HG03432 (cell line): ENCODE measurements around the gene SIX3.

ENCODE experiments used
- ATAC-seq: cut with Tn5 transposase; IDR thresholded peaks from one replicate; pipeline ENCODE4 v1.9.1; 2021; ENCODE audit warnings: mild to moderate bottlenecking, moderate library complexity; ENCODE audit not compliant: unreplicated experiment

Gene SIX3

DNA sequence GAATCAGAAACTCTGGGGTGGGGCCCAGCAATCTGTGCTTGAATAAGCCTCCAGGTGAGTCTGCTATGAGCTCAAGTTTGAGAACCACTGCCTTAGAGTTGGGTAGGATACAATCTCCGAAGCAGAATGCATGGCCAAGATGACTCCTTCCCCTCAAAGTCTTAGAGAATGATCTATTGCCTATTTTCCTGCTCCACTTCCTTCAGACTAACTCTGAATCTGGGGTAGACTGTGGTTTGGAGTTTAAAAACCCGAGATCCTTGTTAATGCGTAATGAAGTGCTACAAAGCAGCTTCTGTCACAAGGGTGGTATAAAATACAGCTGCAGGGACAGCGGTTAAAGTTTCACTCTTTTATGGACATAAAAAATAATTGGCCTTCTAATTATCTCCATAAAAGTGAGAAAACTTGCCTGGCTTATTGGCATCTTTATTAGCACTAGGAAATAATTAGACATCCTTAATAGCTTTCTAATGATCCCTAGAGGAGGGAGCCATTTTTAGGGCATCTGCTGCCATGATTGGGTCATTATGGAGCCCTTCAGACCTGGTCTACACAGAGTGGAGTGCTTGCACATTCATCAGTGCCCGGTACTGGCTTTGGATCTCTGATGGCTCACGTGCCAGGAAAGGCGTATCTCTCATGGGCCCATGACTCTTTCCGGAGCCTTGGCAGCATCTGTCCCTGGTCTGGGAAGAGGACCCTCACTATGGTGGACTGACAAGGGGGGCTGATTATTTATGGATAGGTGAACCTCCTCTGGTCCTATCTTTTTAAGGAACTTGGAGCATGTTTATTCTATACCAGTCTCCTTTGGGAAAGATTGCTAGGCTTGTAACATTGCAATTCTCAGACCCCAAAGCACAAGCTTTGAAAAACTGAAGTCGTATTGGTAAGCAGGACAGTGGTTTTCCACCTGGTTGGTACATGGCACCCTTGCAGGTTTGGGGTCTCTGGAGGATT, 39.5 kb downstream of the SIX3 start:
- ATAC-seq, result no peak

DNA sequence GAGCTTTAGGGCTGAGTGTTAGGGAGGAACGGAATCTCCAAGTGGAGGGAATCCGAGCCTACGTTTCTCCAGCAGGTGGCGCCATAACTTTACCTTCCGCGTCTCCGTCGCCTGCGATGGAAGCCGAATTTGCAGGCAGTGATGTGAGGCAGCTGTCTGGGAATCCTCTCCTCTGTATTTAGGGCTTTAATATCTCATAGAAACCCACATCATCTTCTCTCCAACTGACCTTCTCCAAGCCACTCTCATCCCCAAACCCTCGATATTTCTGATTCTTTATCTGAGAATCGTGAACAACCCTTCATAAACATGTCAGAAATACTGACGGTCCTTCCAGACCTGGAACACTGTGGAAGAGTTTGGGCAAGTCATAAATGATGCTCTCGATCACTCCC, 40.2 kb downstream of the SIX3 start:
- no peak for ATAC-seq

DNA sequence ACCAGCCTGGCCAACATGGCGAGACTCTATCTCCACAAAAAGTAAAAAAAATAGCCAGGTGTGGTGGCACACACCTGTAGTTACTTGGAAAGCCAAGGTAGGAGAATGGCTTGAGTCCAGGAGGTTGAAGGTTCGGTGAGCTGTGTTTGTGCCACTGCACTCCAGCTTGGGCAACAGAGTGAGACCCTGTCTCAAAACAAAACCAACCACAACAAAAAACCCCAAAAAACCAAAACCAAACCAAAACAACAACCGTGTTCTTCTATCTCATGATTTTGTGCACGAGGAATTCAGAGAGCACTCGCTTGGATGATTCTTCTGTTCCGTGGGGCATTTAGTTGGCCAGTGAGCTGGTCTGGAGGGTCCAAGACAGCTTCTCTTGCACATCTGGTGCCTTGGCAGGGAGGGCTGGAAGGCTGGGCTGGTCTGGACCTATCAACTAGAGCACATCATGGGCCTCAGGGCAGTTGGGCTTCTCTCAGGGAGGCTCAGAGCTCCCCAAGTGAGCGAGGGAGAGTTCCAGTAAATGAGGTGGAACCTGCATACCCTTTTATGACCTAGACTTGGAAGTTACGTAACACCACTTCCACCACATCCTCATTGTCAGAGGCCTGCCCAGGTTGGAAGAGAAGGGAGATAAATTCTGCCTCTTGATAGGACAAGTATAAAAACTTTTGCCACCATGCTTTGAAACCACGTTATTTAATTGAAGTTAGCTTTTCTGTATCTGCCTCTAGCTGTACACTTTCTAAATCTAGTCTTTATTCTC, 42.5 kb downstream of the SIX3 start:
- ATAC-seq, result no peak

DNA sequence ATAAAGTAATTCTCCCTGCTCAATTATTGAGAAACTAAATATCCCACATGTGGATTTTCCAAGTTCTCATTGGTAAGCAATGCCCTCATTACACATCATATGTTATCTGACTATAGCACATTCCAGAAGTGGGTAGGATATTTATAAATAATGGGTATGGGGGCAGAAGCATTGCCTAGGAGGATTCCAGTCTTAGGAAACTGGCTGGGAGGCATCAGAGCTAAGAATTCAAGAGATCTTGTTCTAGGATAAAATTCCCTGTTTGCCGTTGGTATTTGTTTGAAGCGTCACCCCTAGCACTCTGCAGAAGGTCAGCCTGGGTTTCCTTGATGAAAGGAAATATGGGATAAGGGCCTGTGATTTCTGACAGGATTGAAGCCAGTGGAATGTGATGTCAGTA, 47.7 kb downstream of the SIX3 start:
- ATAC-seq, result no peak

DNA sequence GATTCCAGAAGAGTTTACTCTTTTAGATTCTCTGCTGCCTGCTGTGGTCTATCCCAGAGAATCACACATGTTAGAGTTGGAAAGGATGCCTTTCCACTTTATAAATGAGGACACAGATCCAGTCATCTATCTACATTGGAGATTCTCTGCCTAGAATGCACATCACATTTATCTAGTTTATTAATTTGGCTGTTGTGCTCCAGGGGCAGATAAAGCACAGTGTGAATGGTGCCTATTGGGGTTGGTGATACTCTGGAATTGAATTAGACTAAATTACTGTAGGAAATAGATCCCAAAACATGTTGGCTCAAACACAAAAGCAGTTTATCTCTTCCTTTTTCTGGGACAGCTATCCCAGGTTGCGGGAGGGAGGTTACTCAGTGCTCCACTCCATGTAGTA, 52.9 kb downstream of the SIX3 start:
- ATAC-seq, result no peak
